Measurements from ENCODE around the gene NPBWR2. TPM values are rescaled to one million over a fixed set of nuclear protein-coding genes. Genes with fewer than 3 reads are reported as not detected.

NPBWR2 gene
- total and polyA plus RNA-seq, 2 donors (not counting 3 experiments of a cell fraction or from before 2014, with no cell fraction given): not detected

- Histone ChIP-seq H3K36me3 (ENCODE audit: control insufficient read depth in 2 of 2, extremely low read depth in 1 of 2, insufficient read depth in 2 of 2, low read length in 2 of 2) (no peaks in the 10 kb centered on the region), H4K20me1 (replicated peaks; ENCODE audit: control insufficient read depth, extremely low read depth, insufficient read depth, low read length) (no peaks in the 10 kb centered on the region), H3K9me1 (replicated peaks; ENCODE audit: control insufficient read depth, extremely low read depth, insufficient read depth, low read length) (no peaks in the 10 kb centered on the region), H3K9ac (replicated peaks; ENCODE audit: extremely low read depth, insufficient read depth, low read length) (no peak overlapping the region), H3K4me2 (ENCODE audit: insufficient read depth, low read length) (no peak overlapping the region), H3K4me1 (ENCODE audit: control insufficient read depth, extremely low read depth, insufficient read depth, low read length) (no peaks in the 10 kb centered on the region), H3K27me3 (ENCODE audit: control insufficient read depth in 2 of 2, insufficient read depth in 2 of 2, low read length in 2 of 2) (peaks cover 3 to 4% of the 10 kb centered on the region in 2 experiments), H3K79me2 (ENCODE audit: control insufficient read depth, insufficient read depth, low read length) (no peaks in the 10 kb centered on the region), H3K4me3 (replicated peaks in 1 of 3; ENCODE audit: insufficient read depth in 1 of 3, low read depth in 1 of 3, low read length in 3 of 3) (no peak overlapping the region), H3K9me3 (replicated peaks; ENCODE audit: control insufficient read depth, insufficient read depth, low read length) (no peaks in the 10 kb centered on the region), H2AFZ (ENCODE audit: low read depth, low read length) (no peak overlapping the region), H3K27ac (ENCODE audit: insufficient read depth, low read depth, low read length) (no peak overlapping the region)
- intact Hi-C loops (cut with micrococcal nuclease): no loop called here
- TF ChIP-seq JUN (IDR thresholded peaks at IDR 0.05; ENCODE audit: borderline replicate concordance, insufficient read depth, insufficient read length, low read depth): no peak
- no peak for TF ChIP-seq POLR2A (IDR thresholded peaks at IDR 0.05; ENCODE audit: low read depth, low read length)
- no peak for TF ChIP-seq EZH2 (IDR thresholded peaks at IDR 0.05; ENCODE audit: borderline replicate concordance, low read depth, low read length, severe bottlenecking)
- TF ChIP-seq MAX (IDR thresholded peaks at IDR 0.05; ENCODE audit: insufficient read depth, insufficient read length): no peak
- no peak for TF ChIP-seq MYC (IDR thresholded peaks at IDR 0.05; ENCODE audit: low read depth, low read length)
- POLR2A ChIA-PET: no interaction called here
- dilution Hi-C loops (cut with MboI; ENCODE audit: extremely low pct_ligation_motif_present, low sequenced_read_pairs): no loop called here
- BruUV-seq (replicated peaks): no TSS peak
- CTCF ChIA-PET: interaction anchor here (1.5 to 2.0 kb wide), 2 partner anchors 24 kb away, joined by 5 to 6 read pairs; no protein-coding TSS in a partner anchor
- FAIRE-seq (no peak), DNase-seq (ENCODE audit: low read depth, low spot score) (no peak)
Observed at GRCh38 chr20:64107736-64108457, 532 bp upstream of the NPBWR2 start.

GRCh38 chr20:64106435-64106961 lies 867 bp downstream of the NPBWR2 start:
- Histone ChIP-seq H3K9me1 (replicated peaks; ENCODE audit: control insufficient read depth, extremely low read depth, insufficient read depth, low read length) (no peaks in the 10 kb centered on the region), H3K27ac (ENCODE audit: insufficient read depth, low read depth, low read length) (no peak overlapping the region), H3K4me1 (ENCODE audit: control insufficient read depth, extremely low read depth, insufficient read depth, low read length) (no peaks in the 10 kb centered on the region), H4K20me1 (replicated peaks; ENCODE audit: control insufficient read depth, extremely low read depth, insufficient read depth, low read length) (no peaks in the 10 kb centered on the region), H3K9me3 (replicated peaks; ENCODE audit: control insufficient read depth, insufficient read depth, low read length) (no peaks in the 10 kb centered on the region), H3K27me3 (ENCODE audit: control insufficient read depth in 2 of 2, insufficient read depth in 2 of 2, low read length in 2 of 2) (peaks cover 12% of the 10 kb centered on the region in 2 experiments), H3K4me2 (ENCODE audit: insufficient read depth, low read length) (no peak overlapping the region), H3K9ac (replicated peaks; ENCODE audit: extremely low read depth, insufficient read depth, low read length) (no peak overlapping the region), H3K79me2 (ENCODE audit: control insufficient read depth, insufficient read depth, low read length) (no peaks in the 10 kb centered on the region), H3K36me3 (ENCODE audit: control insufficient read depth in 2 of 2, extremely low read depth in 1 of 2, insufficient read depth in 2 of 2, low read length in 2 of 2) (no peaks in the 10 kb centered on the region), H3K4me3 (replicated peaks in 1 of 3; ENCODE audit: insufficient read depth in 1 of 3, low read depth in 1 of 3, low read length in 3 of 3) (no peak overlapping the region), H2AFZ (ENCODE audit: low read depth, low read length) (no peak overlapping the region)
- FAIRE-seq (no peak), DNase-seq (ENCODE audit: low read depth, low spot score) (no peak)
- BruUV-seq (replicated peaks): no TSS peak
- intact Hi-C loops (cut with micrococcal nuclease): no loop called here
- ChIA-PET POLR2A (no interaction called here), CTCF (interaction anchor here (2.0 kb wide), 1 partner anchor 23 kb away, joined by 6 read pairs; no protein-coding TSS in a partner anchor)
- no peak for TF ChIP-seq CTCF (IDR thresholded peaks at IDR 0.05; ENCODE audit: extremely low read depth in 1 of 2, insufficient read depth in 1 of 2, low read depth in 1 of 2, low read length in 2 of 2)
- TF ChIP-seq POLR2A (IDR thresholded peaks at IDR 0.05; ENCODE audit: low read depth, low read length): no peak
- no peak for TF ChIP-seq EZH2 (IDR thresholded peaks at IDR 0.05; ENCODE audit: borderline replicate concordance, low read depth, low read length, severe bottlenecking)
- TF ChIP-seq GATA2 (IDR thresholded peaks at IDR 0.05; ENCODE audit: insufficient read depth, insufficient read length, low read depth, low read length): no peak
- no peak for TF ChIP-seq POLR2AphosphoS5 (IDR thresholded peaks at IDR 0.05; ENCODE audit: insufficient read depth, low read depth, low read length)
- no peak for TF ChIP-seq FOS (IDR thresholded peaks at IDR 0.05; ENCODE audit: borderline replicate concordance, insufficient read depth, low read length)
- no peak for TF ChIP-seq MAX (IDR thresholded peaks at IDR 0.05; ENCODE audit: insufficient read depth, insufficient read length)
- TF ChIP-seq MYC (IDR thresholded peaks at IDR 0.05; ENCODE audit: low read depth, low read length): no peak
- TF ChIP-seq JUN (IDR thresholded peaks at IDR 0.05; ENCODE audit: borderline replicate concordance, insufficient read depth, insufficient read length, low read depth): no peak
- dilution Hi-C loops (cut with MboI; ENCODE audit: extremely low pct_ligation_motif_present, low sequenced_read_pairs): no loop called here
